Measurements from ENCODE around the gene GHDC.

Gene GHDC

DNA sequence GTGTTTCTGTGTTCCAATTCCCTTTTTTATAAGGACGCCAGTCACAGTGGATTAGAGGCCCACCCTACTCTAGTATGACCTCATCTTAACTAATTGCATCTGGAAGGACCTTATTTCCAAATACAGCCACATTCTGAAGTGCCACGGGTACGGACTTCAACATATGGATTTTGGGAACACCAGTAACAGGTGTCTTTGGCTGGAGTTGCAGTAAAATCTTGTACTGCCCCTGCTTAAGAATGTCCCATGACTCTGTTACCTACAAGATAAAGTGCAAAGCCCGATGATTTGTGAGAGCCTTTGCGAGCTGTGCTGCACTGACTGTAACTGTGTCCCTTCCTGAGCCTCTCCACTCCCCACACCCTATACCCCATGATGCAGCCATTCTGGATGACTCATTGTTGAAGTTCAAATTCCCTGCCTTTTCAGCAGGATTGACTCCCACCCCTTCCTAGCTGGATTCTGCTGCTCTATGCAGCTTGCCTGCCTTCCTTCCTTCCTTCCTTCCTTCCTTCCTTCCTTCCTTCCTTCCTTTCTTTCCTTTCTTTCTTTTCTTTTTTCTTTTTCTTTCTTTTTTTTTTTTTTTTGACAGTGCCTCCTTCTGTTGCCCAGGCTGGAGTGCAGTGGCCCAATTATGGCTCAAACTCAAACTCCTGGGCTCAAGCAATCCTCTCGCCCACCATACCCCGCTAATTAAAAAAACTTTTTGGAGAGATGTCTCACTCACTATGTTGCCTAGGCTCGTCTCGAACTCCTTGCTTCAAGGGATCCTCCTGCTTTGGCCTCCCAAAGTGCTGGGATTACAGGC, 11.2 kb downstream of the GHDC start:
- no peak for DNase-seq (ENCODE audit: low spot score)

DNA sequence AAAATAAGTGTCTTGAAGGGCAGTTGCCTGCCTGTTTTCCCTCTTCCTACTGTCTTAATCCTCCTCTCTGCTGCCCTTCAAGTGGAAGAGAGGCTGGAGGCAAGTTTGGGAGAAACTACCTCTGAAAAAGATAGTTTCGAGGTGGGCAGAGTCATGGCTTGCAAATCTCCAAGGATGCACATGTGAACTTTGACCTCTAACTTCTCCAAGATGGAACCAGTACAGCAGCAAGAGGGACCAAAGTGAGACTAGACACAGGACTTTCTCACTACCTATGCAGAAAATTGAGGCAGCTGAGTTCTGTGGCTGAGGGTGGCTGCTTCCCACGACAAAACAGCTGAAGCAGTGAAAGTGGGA, 12.5 kb downstream of the GHDC start:
- no peak for DNase-seq (ENCODE audit: low spot score)

DNA sequence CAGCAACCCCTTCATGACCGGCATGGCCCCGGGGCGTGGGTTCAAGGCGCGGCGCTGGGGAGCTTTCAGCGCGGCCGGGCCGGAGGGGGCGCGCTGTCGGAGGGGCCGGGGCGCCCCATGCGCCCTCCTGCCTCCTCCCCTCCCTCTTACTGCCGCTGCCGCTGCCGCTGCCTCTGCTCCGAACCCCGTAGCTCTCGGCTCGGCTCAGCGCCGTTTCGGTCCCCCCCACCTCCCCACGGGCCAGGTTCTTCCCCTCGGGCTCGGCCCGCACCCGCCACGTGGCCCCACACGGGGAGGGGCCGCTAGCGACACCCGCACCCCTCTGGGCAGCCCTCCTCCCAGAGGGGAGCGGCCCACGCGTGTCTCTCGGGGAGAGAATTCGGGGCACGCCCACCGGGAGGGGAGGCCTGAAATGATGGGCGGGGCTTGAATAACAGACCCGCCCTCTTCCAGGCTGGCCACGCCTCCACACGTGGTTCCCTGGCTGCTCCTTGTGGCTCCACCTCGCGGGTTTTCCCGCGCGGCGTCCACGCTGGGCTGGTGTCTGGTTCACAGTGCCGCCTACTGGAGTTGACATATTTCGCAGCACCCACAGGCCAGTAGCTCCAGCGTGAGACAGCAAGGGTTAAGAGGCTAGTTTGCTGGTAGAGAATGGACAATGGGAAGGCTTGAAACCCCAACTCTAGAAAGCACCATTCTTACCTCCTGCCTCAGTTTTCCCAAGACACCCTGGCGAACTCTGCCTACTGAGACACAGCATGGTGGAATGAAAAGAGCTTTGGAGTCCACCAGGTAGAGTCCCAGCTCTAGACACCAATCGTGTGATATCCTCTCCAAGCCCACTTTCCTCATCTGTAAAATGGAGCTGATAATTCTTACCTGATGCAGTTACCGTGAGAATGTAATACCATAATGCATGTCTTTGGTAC, 13.1 kb downstream of the GHDC start, which contains the start of gene KCNH4:
Gene KCNH4 (minus strand): TSS at position 221 of the 929 bp plus-strand sequence. CDS start 197 bp downstream, at position 24.
- peak; percentile 92 for DNase-seq (ENCODE audit: low spot score)

DNA sequence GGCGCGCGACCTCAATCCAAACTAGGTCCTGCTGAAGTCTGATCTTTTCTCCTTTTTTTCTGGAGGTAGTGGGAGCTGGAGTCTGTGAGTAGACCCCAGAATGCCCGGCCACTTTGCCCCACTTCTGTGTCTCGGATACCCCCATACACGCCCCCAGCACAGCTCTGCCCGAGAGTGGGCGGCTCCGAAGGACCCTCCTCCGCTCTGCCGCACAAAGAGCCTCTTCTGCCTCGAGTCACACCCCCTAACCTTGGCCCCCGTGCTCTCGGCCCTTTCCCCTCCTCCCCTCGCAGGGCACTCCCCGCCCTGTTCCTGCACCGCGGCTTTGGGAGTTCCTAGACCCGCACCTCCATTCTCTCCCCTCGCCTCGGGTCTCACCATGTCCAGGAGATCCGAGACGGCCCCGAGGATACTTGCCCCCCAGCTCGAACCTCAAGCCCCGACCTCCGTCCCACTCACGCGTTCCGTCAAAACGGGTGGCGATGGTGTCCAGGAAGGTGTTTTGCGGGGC, 13.8 kb downstream of the GHDC start:
- DNase-seq (ENCODE audit: low spot score): no peak

DNA sequence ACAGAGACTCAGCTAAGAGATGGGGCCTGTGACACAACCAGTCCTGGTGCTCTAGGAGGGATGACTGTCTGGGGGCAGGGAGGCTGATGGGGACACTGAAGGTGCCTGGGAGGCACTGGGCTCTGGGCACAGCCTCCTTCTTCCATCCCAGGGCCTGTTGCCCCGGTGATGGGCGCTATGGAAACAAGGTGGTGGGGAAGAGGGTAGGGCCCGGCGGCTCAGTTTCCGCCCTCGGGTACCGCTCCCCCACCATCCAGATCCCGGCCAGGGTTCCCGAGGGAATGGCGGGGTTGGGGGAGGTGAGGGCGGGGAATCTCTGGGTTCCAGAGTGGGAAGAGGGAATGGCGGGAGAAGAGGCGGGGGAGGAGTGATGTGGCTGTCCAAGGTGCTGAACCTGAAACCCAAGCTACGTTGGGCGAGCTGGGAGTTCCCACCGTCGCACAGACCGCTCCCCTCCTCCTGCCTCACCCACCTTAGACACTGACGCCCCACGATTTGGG, 14.3 kb downstream of the GHDC start:
- DNase-seq (ENCODE audit: low spot score): no peak

DNA sequence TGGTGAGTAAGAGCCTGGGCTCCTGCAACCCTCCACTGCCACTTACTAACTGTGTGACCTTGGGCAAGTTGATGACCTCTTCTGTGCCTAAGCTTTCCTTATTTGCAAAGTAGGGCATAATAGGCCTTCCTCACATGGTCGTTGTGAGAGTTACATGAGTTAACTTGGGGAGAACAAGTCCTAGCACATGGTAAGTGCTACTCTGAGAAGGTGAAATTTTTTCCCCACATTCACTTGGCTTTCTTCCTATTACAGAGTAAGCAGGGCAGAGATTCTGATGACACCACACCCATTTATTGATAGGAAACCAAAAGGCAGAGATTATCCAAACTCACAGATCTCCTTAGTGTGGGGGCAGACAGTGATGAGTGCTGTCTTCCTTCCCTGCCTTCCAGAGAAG, 15.0 kb downstream of the GHDC start:
- DNase-seq (ENCODE audit: low spot score): no peak

DNA sequence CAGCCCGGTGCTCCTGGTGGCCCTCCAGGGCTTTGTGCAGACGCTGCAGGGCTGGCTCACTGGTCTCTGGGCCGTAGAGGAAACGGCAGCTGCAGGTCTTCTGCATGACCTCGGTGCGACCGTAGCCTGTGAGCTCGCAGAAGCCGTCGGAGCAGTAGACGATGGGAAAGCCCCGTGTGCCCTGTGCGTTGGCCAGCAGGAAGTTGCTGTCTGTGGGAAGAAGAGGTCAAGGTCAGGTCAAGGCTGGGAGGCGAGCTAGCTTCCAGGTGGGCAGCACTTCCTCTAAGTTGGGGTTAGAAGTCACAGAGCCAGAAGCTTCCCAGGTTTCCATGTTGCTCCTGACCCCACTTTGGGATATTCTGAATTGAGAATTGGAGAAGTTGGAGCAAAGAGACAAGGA, 15.5 kb downstream of the GHDC start:
- DNase-seq (ENCODE audit: low spot score): no peak

DNA sequence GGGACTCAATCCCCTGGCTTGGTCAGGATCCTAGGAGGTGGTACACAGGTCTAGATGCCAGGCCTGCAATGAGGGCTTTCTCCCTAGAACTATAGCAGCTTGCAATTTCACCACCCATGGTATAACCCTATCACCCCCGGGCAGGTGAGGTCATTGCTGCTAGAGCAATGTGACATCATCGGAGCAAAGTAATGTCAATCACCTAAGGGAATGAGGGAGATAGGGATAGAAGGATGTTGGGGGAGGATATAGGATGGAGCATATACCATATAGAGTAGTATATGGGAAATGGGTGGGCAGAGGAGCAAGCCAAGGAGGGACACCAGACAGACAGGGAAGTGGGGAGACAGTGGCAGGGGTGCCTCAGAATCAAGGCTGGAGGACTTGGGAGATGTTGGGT, 16.6 kb downstream of the GHDC start:
- DNase-seq (ENCODE audit: low spot score): no peak

DNA sequence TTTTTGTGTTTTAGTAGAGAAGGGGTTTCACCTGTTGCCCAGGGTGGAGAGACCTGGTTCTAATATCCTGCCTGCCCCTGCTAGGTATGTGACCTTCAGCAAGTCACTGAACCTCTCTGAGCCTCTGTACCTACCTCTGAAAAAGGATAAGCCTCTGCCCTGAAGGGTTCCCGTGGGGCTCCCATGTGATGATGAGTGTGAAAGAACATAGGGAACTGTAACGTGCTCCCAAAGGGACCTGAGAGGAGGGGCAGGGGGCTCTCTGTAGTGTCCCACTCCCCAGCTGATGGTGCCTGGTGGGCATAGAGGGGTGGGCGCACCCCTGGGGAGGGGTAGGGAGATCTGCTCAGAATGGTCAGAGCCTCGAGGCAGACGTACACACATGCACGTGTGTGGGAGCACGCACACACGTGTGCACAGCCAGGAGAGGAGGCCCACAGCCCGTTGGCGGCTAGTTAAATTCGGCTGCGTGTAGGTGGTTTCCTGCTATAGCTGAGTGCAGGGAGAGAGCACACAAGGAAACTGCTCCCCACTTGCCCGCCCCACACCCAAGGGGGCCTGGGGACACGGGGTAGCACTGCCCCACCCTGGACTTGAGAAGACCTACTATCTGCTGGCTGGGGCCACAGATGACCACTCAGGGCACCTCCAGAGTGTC, 20.0 kb downstream of the GHDC start:
- DNase-seq (ENCODE audit: low spot score): no peak

DNA sequence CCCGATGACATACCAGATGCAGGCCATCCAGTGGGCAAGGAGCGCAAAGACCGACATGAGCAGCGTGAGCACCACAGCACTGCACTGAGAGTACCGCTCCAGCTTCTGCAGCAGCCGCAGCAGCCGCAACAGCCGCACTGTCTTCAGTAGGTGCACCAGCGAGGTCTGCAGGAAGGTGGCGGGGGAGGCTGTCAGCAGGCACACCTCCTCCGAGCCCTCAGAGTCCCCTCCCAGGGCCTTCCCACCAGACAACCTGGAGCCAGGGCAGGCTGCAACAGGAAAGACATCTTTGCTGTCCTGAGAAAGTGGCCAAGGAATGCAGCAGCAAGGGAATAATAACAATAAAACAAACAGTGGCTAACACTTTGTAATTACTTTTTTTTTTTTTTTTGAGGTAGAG, 22.5 kb downstream of the GHDC start:
- DNase-seq (ENCODE audit: low spot score): no peak

DNA sequence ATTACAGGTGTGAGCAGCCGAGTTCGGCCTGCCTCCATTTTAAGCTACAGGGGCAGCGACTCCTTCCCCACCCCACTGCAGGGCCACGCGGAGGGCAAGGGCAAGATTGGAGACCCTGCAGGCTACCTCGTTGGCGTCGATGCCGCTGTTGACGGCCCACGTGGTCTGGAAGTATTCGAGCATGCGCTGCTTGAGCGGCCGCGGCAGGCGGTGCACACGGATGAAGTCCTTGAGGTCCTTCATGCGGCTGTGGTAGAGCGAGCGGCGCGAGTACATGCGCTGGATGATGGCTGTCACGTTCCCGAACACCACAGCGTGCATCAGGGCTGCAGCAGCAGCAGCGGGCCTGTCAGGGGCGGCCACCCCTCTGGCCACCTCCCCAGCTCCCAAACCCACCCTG, 24.9 kb downstream of the GHDC start:
- no peak for DNase-seq (ENCODE audit: low spot score)

DNA sequence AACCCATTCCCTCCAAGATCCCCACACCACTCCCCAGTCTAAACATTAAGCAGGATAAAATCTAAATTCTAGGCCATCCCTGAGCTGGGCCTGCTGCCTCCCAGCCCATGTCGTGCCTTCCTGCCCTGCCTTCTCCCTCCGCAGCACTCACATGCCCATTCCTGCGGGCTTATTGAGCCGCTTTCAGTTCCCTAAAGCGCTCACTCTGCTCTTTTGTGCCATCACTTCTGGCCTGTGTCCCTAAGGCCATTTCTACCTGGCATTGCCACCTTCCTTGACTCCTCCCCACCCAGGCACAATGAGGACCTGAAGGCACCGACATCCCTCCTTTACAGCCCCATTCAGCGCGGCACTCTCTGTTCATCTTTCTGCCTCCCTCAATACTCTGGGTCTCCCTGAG, 26.5 kb downstream of the GHDC start:
- no peak for DNase-seq (ENCODE audit: low spot score)

DNA sequence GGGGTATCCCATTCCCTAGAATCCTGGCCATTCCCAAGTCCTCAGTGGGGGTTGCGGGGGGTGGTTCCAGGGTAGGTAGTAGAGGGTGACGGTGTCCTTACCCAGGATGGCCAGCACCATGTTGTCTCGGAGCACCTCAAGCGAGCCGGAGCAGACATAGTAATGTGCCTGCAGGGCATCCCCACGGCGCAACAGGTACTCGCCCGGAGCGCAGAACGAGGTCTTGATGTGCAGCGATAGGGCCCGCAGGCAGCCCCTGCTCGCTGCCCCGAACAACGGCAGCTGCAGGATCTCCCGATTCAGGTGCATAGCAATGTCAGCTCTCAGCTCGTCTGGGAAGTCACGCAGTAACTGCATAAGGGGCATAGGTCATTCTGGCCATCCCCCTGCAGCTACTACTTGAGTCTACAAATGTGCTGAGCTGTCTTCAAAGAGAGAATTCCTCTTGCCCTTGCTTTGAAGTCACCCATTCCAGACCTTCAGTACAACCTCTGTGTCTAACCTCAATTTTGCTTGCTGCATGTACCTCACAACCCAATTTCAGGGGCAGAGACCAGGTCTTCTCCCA, 28.0 kb downstream of the GHDC start:
- no peak for DNase-seq (ENCODE audit: low spot score)

DNA sequence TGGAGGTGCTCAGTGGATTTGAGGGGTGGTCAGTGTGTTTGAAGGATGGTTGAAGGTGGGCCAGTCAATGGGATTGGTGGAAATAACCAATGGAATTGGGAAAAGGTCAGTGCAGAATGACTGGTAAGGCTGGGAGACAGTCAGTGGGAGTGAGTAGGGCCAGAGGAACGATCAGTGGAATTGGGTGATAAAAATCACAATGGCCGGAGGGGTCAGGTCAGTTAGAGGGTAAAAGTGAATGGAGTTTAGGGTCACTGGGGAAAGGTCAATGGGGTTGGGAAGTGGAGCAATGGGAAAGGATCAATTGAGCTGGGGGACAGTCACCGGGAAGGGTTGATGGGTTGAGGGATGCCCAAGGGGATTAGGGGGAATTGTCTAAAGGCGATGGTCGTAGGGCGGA, 28.5 kb downstream of the GHDC start:
- no peak for DNase-seq (ENCODE audit: low spot score)

DNA sequence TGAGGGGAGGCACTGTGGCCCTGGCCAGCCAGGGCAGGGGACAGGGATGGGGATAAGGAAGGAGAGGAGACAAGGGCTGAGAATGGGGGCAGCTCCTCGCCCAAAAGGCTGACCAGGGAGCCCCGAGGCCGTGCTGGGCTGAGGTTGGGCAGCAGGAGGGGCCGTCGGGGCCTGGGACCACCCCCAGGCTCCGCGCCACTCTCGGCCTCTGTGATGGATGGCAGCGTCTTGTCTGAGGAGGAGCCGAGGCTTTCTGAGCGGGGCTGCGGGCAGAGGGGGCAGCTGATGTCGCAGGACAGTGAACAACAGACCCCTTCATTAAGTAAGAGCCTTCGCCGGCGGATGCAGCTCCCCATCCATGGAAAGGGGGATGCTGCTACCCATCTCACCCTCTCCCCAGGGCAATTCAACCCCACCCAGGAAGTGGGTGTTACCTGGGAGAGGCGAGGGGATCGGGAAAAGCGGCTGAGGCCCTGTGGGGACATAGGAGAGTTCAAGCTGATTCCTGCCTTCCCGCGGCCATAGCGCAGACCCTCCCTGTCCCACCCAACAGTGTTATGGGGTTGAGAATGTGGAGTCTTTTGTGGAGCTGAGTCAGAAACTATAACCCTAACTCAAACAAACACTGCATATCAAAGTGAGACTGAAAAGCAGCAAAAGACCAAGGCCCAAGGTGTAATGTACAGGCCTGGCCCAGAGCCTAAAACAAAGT, 30.4 kb downstream of the GHDC start:
- DNase-seq (ENCODE audit: low spot score): no peak

DNA sequence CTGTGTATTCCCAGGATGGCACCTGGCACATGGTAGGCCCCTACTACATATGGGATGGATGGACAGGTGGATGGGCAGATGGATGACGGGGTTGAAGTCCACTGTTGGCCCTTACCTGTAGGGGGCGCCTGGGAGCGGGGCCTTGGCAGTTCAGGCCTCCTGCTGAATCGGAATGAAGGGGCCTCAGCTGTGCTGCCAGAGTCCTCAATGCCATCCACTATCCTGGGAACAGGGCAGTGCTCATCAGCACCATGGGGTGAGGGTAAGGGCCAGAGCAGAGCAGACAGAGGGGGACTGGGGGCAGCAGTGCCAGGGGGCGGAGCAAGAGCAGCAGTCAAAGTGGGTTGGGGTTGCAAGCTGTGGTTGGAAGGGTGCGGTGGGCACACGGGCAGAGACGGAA, 31.2 kb downstream of the GHDC start:
- no peak for DNase-seq (ENCODE audit: low spot score)

DNA sequence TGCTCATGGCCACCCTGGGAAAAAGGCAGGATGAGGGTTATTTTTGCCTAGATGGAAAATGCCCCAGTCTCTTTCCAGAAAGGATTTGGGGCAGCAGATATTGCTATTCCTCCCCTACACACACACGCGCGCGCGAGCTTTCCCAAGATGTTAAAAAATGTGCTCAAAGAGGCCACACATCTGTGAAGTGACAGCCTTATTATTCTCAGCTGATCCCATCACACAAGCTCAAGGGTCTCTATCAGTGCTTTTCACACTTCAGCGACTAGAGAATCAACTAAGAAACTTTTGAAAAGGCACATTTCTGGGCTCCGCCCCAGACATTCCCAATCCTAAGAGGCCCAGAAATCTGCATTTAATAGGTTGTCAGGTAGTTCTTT, 33.8 kb downstream of the GHDC start:
- no peak for DNase-seq (ENCODE audit: low spot score)

DNA sequence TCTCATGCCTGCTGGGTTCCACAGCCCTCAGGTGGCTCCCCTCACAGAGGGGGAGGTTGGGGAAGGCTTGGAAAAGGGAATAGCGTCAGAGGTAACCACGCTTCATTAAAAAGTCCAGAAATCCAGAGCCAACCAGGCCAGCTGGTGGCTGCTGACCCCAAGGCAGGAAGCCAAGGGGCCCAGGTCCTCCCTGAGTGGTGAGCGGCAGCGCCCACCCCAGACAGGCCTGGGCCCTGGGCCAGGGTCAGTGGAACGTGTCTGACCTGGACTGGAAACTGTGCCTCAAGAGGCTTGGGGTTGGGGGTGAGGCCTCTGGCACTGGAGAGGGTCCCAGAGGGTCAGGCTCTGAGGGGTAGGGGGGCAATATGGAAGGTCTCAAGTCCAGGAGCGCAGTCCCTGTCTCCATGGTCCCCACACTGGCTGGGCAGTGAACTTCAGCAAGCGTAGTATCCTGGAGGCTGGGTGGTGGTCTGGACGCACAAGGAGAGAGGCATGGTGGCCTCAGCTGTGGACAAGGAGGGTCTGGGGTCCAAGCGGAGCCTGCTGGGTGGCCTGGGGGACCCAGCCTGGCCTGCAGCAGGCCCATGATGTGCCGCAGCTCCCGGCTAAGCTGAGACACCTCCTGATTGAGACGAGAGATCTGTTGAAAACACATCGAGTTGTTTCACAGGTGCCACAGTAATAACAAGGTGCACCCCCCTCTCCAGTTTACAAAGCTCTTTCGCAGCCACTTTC, 34.3 kb downstream of the GHDC start:
- no peak for DNase-seq (ENCODE audit: low spot score)

DNA sequence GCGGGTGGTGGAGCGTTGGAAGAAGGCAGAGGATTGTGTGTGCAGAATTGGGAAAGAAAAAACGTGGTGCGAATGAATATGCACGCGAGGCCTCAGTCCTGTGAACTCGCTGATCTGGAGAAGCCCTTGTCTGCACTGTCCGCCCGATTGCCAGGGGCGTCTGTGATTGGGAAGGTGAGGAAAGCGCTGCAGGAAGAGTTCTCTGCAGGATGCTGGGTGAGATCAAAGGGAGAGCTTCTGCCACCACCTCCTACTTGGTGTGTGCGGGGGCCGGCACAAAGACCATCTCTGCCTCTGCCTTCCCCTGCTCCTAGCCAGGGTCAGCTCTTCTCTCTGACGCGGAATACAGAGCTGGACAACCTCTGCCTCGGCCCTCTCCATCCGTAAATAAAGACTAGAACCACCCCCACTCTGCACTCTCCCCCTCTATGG, 38.7 kb downstream of the GHDC start:
- no peak for DNase-seq (ENCODE audit: low spot score)

DNA sequence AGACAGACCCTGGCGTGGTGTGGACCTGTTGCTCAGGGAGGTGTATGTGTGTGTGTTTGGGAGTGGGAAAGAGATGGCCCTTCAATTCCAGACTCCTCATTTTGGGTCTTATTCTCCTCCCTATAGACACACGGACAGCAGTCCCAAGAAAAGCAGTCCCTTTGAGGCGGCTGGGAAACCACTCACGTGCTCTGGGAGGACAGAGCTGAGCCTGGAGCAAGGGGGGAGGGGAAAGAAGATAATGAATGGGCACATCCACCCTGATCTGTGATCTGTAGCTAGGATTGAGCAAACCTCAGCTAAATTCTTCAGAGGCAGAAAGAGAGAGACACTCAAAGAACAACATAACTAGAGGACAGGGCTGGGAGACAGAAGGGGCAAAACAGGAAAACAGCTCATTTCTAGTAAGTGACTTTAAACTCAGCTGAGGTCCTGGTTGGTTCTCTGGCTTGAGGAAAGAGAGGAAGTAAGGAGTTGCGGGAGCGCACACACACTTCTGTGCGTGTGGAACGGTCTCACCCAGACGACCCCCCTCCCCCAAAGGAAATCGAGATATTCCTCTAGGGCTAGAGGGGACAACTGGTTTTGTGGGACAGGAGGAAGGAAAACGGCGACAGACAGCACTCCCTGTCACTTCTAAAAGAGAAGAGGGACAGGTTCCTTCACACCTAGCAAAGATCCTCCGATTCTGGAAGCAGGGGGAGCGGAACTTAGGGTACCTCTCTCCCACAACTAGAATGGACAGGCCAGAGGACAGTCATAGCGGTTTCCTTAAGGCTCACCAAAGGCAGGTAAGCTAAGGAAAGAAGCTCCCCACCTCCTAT, 40.2 kb downstream of the GHDC start:
- DNase-seq (ENCODE audit: low spot score): no peak
